Vagina (tissue), 2 donors: ENCODE measurements around the gene KLHDC4. TPM values are rescaled to one million over a fixed set of nuclear protein-coding genes. Genes with fewer than 3 reads are reported as not detected.

Source experiments
- DNase-seq, 2 donors: peaks; one replicate each; pipeline ENCODE4 v3.0.0-alpha.2; 2017; ENCODE audit errors: extremely low spot score in 2 of 2
- H3K27ac ChIP-seq: fragments of 200-600 bp; sonication (generic); one replicate; pipeline ENCODE4 v1.5.1; 2019
- H3K27me3 ChIP-seq: fragments of 200-600 bp; sonication (generic); one replicate; pipeline ENCODE4 v1.5.1; 2019
- H3K36me3 ChIP-seq, 2 donors: fragments of 200-600 bp; sonication (generic); one replicate each; pipeline ENCODE4 v1.5.1; 2017 to 2019
- H3K4me1 ChIP-seq: fragments of 200-600 bp; sonication (generic); one replicate; pipeline ENCODE4 v1.5.1; 2019
- H3K4me3 ChIP-seq, 2 donors: fragments of 200-600 bp; sonication (generic); 1 replicate in 1 of 2; 2 replicates in 1 of 2; pipeline ENCODE4 v1.5.1; 2016 to 2019
- H3K9me3 ChIP-seq: fragments of 200-600 bp; sonication (generic); one replicate; pipeline ENCODE4 v1.5.1; 2019
- POLR2A ChIP-seq, 2 donors: fragments of 450-650 bp; IDR thresholded peaks; one replicate each; pipeline ENCODE4 v1.6.1; 2017; ENCODE audit warnings: antibody characterized with exemption in 2 of 2, mild to moderate bottlenecking in 2 of 2, moderate library complexity in 2 of 2
- POLR2AphosphoS5 ChIP-seq, 2 donors: sonication (generic); formaldehyde crosslinking; IDR thresholded peaks; one replicate each; pipeline ENCODE4 v1.9.0; 2017; ENCODE audit warnings: antibody characterized with exemption in 2 of 2, mild to moderate bottlenecking in 2 of 2, low read depth in 1 of 2; ENCODE audit not compliant: insufficient read depth in 1 of 2
- intact Hi-C: fragments of 100-400 bp; cut with DNase I; formaldehyde crosslinking; loops from one replicate; pipeline ENCODE4 v1.15.1; 2023
- total RNA-seq: library from RNA; depleted of rRNA; stranded (reverse); fragments of >200 nt; gene quantifications from one replicate; pipeline ENCODE4 v1.2.3, GENCODE V29; 2016
- TF ChIP-seq, protein P1 (sequence below), 3 experiments: fragments of 450-650 bp in 2 of 3; fragments of 200-600 bp in 1 of 3; sonication (generic) in 1 of 3; IDR thresholded peaks; one replicate each; pipeline ENCODE4 v1.5.1; 2017 to 2019; ENCODE audit warnings: antibody characterized with exemption in 3 of 3, mild to moderate bottlenecking in 2 of 3, moderate library complexity in 2 of 3

The KLHDC4 gene
- total RNA-seq, 1 donor from 2014 or later = 62.9 TPM

DNA sequence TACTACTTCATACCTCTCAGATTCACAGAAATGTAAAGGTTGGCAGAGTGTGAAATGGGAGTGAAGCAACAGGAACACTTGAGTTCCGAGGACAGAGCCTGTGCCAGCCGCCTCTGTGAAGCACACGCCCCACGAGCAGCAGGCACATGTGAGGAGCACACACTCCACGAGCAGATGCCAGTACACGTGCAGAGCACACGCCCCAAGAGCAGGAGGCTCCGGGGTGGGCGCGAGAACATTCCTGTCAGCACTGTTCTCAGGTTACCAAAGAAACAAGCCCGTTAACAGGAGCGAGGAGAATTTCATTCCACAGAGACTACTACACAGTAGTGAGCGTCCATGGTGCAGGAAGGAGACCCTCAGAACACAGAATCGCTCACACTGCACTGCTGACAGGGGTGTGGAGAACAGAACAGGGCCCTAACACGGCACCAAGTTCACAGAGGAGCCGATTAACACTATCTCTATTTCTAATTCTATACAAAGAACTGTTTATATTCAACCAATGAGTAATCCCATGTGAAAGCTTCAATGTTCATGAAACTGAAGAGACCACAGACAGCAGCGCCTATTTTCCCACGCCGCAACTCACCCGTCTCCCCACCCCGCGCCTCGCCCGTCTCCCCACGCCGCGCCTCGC, 40.1 kb downstream of the KLHDC4 start:
- intact Hi-C loops = no loop called here
- H3K9me3 ChIP-seq = no peaks in the 10 kb centered on the region
- H3K36me3 ChIP-seq = peaks cover 0 to 22% of the 10 kb centered on the region in 2 donors
- no peak overlapping the region for H3K27ac ChIP-seq
- no peak overlapping the region for H3K4me3 ChIP-seq
- TF ChIP-seq, protein P1, sequence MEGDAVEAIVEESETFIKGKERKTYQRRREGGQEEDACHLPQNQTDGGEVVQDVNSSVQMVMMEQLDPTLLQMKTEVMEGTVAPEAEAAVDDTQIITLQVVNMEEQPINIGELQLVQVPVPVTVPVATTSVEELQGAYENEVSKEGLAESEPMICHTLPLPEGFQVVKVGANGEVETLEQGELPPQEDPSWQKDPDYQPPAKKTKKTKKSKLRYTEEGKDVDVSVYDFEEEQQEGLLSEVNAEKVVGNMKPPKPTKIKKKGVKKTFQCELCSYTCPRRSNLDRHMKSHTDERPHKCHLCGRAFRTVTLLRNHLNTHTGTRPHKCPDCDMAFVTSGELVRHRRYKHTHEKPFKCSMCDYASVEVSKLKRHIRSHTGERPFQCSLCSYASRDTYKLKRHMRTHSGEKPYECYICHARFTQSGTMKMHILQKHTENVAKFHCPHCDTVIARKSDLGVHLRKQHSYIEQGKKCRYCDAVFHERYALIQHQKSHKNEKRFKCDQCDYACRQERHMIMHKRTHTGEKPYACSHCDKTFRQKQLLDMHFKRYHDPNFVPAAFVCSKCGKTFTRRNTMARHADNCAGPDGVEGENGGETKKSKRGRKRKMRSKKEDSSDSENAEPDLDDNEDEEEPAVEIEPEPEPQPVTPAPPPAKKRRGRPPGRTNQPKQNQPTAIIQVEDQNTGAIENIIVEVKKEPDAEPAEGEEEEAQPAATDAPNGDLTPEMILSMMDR (IDR thresholded peaks at IDR 0.05) = no peak
- no peak for TF ChIP-seq POLR2A (IDR thresholded peaks at IDR 0.05)
- TF ChIP-seq POLR2AphosphoS5 (IDR thresholded peaks at IDR 0.05; ENCODE audit: insufficient read depth in 1 of 2, low read depth in 1 of 2) = no peak
- no peaks in the 10 kb centered on the region for H3K4me1 ChIP-seq
- no peak for DNase-seq
- no peaks in the 10 kb centered on the region for H3K27me3 ChIP-seq

DNA sequence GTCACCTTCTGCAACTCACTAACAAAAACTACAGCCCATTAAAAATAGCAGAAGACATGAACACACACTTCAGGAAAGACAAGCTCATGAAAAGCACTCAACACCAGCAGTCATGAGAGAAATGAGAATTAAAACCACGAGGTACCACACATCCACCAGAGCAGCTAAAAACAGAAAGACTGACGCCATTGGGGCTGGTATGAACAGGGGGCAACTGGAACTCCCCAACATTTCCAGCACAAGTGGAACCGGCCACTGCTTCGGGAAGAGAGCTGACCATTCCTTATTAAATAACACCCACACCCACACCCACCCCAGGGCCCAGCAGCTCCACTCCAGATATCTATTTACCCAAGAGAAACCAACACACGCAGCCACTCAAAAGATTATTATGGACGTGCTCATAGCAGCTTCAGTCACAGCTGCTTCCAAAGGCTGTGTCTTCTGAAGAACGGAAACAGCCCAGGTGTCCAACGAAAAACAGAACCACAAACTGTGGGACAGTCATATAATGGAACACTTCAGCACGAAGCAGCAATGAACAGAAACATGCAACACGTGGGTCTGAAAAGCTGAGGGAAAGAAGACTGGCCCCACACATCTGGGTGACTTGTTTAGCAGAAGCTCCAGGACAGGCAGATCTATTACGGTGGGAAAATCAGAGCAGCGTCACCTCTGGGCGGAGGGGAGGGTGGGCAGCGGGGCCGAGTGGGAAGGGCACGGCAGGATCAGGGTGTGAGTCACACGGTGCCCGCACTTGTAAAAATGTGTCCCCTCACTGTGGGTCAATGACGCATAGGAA, 41.1 kb downstream of the KLHDC4 start:
- Histone ChIP-seq H3K9me3 (no peaks in the 10 kb centered on the region), H3K4me1 (no peaks in the 10 kb centered on the region), H3K36me3 (peaks cover 0 to 21% of the 10 kb centered on the region in 2 donors), H3K4me3 (no peak overlapping the region), H3K27ac (no peak overlapping the region), H3K27me3 (no peaks in the 10 kb centered on the region)
- intact Hi-C loops = no loop called here
- TF ChIP-seq POLR2AphosphoS5 (IDR thresholded peaks at IDR 0.05; ENCODE audit: insufficient read depth in 1 of 2, low read depth in 1 of 2) (no peak), POLR2A (IDR thresholded peaks at IDR 0.05) (no peak)
- TF ChIP-seq, protein P1 (IDR thresholded peaks at IDR 0.05) = no peak
- DNase-seq = no peak

DNA sequence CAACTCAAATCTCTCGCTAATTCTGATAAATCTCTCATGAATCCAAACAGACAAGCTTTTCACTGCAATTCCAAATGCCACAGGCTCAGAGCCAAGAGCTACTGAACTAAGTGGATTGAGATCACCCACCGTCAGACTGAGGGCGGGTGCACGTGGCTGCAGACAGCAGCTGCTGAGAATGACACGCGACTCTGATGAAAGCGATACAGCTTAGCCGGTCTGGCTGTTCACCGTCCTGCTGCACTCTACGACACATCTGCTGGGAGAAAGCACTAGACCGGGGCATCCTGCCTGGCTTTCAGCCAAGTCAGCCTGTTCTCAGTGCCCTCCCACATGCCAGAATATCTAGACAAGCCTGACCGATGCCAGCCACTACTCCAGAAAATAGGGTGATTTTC, 42.6 kb downstream of the KLHDC4 start:
- Histone ChIP-seq H3K27ac (no peak overlapping the region), H3K36me3 (peaks cover 0 to 14% of the 10 kb centered on the region in 2 donors), H3K4me1 (no peaks in the 10 kb centered on the region), H3K4me3 (no peak overlapping the region), H3K9me3 (no peaks in the 10 kb centered on the region), H3K27me3 (no peaks in the 10 kb centered on the region)
- TF ChIP-seq, protein P1 (IDR thresholded peaks at IDR 0.05) = no peak
- TF ChIP-seq POLR2AphosphoS5 (IDR thresholded peaks at IDR 0.05; ENCODE audit: insufficient read depth in 1 of 2, low read depth in 1 of 2) (no peak), POLR2A (IDR thresholded peaks at IDR 0.05) (no peak)
- DNase-seq = no peak
- intact Hi-C loops = no loop called here

GRCh38 chr16:87722590-87723225, 43.1 kb downstream of the KLHDC4 start:
- no peak overlapping the region for H3K4me3 ChIP-seq
- no peaks in the 10 kb centered on the region for H3K4me1 ChIP-seq
- TF ChIP-seq POLR2AphosphoS5 (IDR thresholded peaks at IDR 0.05; ENCODE audit: insufficient read depth in 1 of 2, low read depth in 1 of 2) (no peak), POLR2A (IDR thresholded peaks at IDR 0.05) (no peak)
- TF ChIP-seq, protein P1 (IDR thresholded peaks at IDR 0.05) = no peak
- no peaks in the 10 kb centered on the region for H3K27me3 ChIP-seq
- no peak overlapping the region for H3K27ac ChIP-seq
- H3K36me3 ChIP-seq = peaks cover 0 to 9% of the 10 kb centered on the region in 2 donors
- no peak for DNase-seq
- intact Hi-C loops = no loop called here
- H3K9me3 ChIP-seq = no peaks in the 10 kb centered on the region
